GM23338 (cell line): ENCODE data around the gene OR52L1. TPM values are rescaled to one million over a fixed set of nuclear protein-coding genes. Genes with fewer than 3 reads are reported as not detected.

Experiments
- ATAC-seq: fragments of 200-7000 bp; cut with Tn5 transposase; 3 replicates; pipeline ENCODE4 v1.9.1; 2020
- DNase-seq: peaks from one replicate; pipeline ENCODE4 v3.0.0-alpha.2; 2015; ENCODE audit warnings: low spot score
- H2AFZ ChIP-seq: fragments of 200-600 bp; sonication (generic); 2 replicates; pipeline ENCODE4 v1.8.0; 2016; ENCODE audit warnings: antibody characterized with exemption, mild to moderate bottlenecking, moderate library complexity
- H3F3A ChIP-seq: fragments of 200-600 bp; sonication (generic); replicated peaks from 2 replicates; pipeline ENCODE4 v1.8.0; 2017; ENCODE audit warnings: antibody characterized with exemption, mixed run types, low read depth
- H3K27ac ChIP-seq: fragments of 200-600 bp; sonication (generic); 2 replicates; pipeline ENCODE4 v1.6.1; 2016; ENCODE audit warnings: low read depth
- H3K27me3 ChIP-seq: fragments of 200-600 bp; sonication (generic); 2 replicates; pipeline ENCODE4 v1.8.0; 2016; ENCODE audit warnings: mild to moderate bottlenecking, mixed run types, moderate library complexity; ENCODE audit not compliant: insufficient read depth
- H3K36me3 ChIP-seq: fragments of 200-600 bp; sonication (generic); 2 replicates; pipeline ENCODE4 v1.8.0; 2016; ENCODE audit warnings: mild to moderate bottlenecking; ENCODE audit not compliant: insufficient read depth
- H3K4me1 ChIP-seq: fragments of 200-600 bp; sonication (generic); 2 replicates; pipeline ENCODE4 v1.8.0; 2016; ENCODE audit warnings: mild to moderate bottlenecking, moderate library complexity; ENCODE audit not compliant: insufficient read depth
- H3K4me2 ChIP-seq: fragments of 200-600 bp; sonication (generic); 2 replicates; pipeline ENCODE4 v1.7.1; 2017; ENCODE audit warnings: mixed run types
- H3K4me3 ChIP-seq: fragments of 200-600 bp; sonication (generic); 2 replicates; pipeline ENCODE4 v1.6.1; 2016; ENCODE audit warnings: mixed run types
- H3K79me2 ChIP-seq: fragments of 200-600 bp; sonication (generic); replicated peaks from 2 replicates; pipeline ENCODE4 v1.8.0; 2017; ENCODE audit warnings: mild to moderate bottlenecking; ENCODE audit not compliant: insufficient read depth
- H3K9me2 ChIP-seq: fragments of 200-600 bp; sonication (generic); 2 replicates; pipeline ENCODE4 v1.8.0; 2017; ENCODE audit not compliant: insufficient read depth
- H4K20me1 ChIP-seq: fragments of 200-600 bp; sonication (generic); replicated peaks from 2 replicates; pipeline ENCODE4 v1.8.0; 2017; ENCODE audit warnings: mild to moderate bottlenecking; ENCODE audit not compliant: insufficient read depth
- H3K27ac Mint-ChIP-seq: 2 replicates; pipeline ENCODE4 v1.8.0; 2020; ENCODE audit warnings: inconsistent platforms, mild to moderate bottlenecking, moderate library complexity, mixed read lengths
- H3K27me3 Mint-ChIP-seq: 3 replicates; pipeline ENCODE4 v1.8.0; 2022; ENCODE audit warnings: low read depth, mild to moderate bottlenecking, moderate library complexity, mixed read lengths, inconsistent platforms; ENCODE audit not compliant: insufficient read depth, poor library complexity
- H3K36me3 Mint-ChIP-seq: 3 replicates; pipeline ENCODE4 v1.8.0; 2021; ENCODE audit warnings: low read depth, mild to moderate bottlenecking, inconsistent platforms, moderate library complexity, mixed read lengths
- H3K4me1 Mint-ChIP-seq: 3 replicates; pipeline ENCODE4 v1.8.0; 2020; ENCODE audit warnings: mild to moderate bottlenecking, inconsistent platforms, mixed read lengths
- H3K4me3 Mint-ChIP-seq: 3 replicates; pipeline ENCODE4 v1.8.0; 2021; ENCODE audit warnings: moderate library complexity, mild to moderate bottlenecking, inconsistent platforms, mixed read lengths
- H3K9me3 Mint-ChIP-seq: 3 replicates; pipeline ENCODE4 v1.8.0; 2020; ENCODE audit warnings: moderate library complexity, mild to moderate bottlenecking, inconsistent platforms, mixed read lengths
- CREB1 ChIP-seq: fragments of 250-450 bp; sonication (Bioruptor Pico); IDR thresholded peaks from 2 replicates; pipeline ENCODE4 v1.5.0; 2020; ENCODE audit warnings: low read depth, mild to moderate bottlenecking, moderate library complexity
- CTCF ChIP-seq, 2 experiments: fragments of 200-600 bp in 1 of 2; sonication (generic) in 1 of 2; conservative IDR thresholded peaks; 2 replicates each; pipeline versions ENCODE4 v1.5.1 to v1.6.1; 2016 to 2017; ENCODE audit warnings: antibody characterized with exemption in 2 of 2, low read depth in 2 of 2, mild to moderate bottlenecking in 2 of 2, moderate library complexity in 1 of 2
- ETS1 ChIP-seq: IDR thresholded peaks from 2 replicates; pipeline ENCODE4 v1.6.1; 2016; ENCODE audit warnings: antibody characterized with exemption
- EZH2 ChIP-seq: fragments of 200-600 bp; sonication (generic); IDR thresholded peaks from one replicate; pipeline ENCODE4 v1.8.0; 2017; ENCODE audit warnings: antibody characterized with exemption, mild to moderate bottlenecking, low read depth; ENCODE audit not compliant: unreplicated experiment
- EZH2phosphoT487 ChIP-seq: fragments of 200-600 bp; sonication (generic); IDR thresholded peaks from one replicate; pipeline ENCODE4 v1.8.1; 2018; ENCODE audit warnings: antibody characterized with exemption; ENCODE audit not compliant: unreplicated experiment
- JUNB ChIP-seq: IDR thresholded peaks from one replicate; pipeline ENCODE4 v1.6.1; 2016; ENCODE audit warnings: antibody characterized with exemption; ENCODE audit not compliant: unreplicated experiment
- NANOG ChIP-seq: IDR thresholded peaks from 2 replicates; pipeline ENCODE4 v1.6.1; 2016; ENCODE audit warnings: antibody characterized with exemption, borderline replicate concordance
- POLR2AphosphoS5 ChIP-seq: IDR thresholded peaks from 2 replicates; pipeline ENCODE4 v1.6.1; 2016; ENCODE audit warnings: antibody characterized with exemption, low read depth
- REST ChIP-seq: IDR thresholded peaks from one replicate; pipeline ENCODE4 v1.6.1; 2018; ENCODE audit warnings: antibody characterized with exemption; ENCODE audit not compliant: unreplicated experiment
- STAT1 ChIP-seq: IDR thresholded peaks from one replicate; pipeline ENCODE4 v1.6.1; 2016; ENCODE audit warnings: antibody characterized with exemption; ENCODE audit not compliant: unreplicated experiment
- ZNF114 ChIP-seq: fragments of 250-450 bp; sonication (Bioruptor Pico); IDR thresholded peaks from 2 replicates; pipeline ENCODE4 v1.5.0; 2020; ENCODE audit warnings: mild to moderate bottlenecking, moderate library complexity
- ZNF331 ChIP-seq: fragments of 250-450 bp; sonication (Bioruptor Pico); IDR thresholded peaks from 2 replicates; pipeline ENCODE4 v1.5.0; 2020; ENCODE audit warnings: low read depth, mild to moderate bottlenecking, moderate library complexity
- polyA plus RNA-seq: library from polyadenylated mRNA; unstranded; fragments of >200 nt; fragmentation: Nextera tagmentation; extraction: Ambion mirVana; gene quantifications from 2 replicates; pipeline ENCODE4 v1.2.1, GENCODE V29; 2016
- total RNA-seq: library from RNA; depleted of rRNA; stranded (reverse); fragments of >200 nt; shearing (Covaris generic); gene quantifications from 2 replicates; pipeline ENCODE4 v1.2.3, GENCODE V29; 2014
- TF ChIP-seq, protein P1 (sequence below): fragments of 250-450 bp; sonication (Bioruptor Pico); IDR thresholded peaks from 2 replicates; pipeline ENCODE4 v1.5.0; 2020; ENCODE audit warnings: mild to moderate bottlenecking, moderate library complexity

OR52L1 gene
- total and polyA plus RNA-seq, 2 experiments from 2014 or later: 0.17 TPM; not detected in 1

DNA sequence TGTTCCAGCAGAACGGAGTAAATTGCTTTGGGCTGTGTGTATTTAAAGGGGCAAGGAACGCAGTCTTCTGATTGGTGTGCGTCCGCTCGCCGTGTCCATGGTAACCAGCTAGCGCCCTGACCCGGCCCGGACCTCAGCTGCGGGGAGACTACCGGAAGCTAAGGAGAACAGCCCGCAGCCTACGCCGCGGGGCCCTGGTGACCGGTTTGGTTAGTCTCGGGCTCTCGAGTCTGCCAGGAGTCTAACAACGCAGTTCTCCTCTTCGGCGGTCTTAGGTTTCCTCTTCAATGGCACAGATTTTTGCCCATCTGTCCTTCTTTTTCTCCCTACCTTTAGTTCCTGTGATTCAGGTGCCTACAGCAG is 48.2 kb downstream of the OR52L1 start:
- no peaks in the 10 kb centered on the region for H3K79me2 ChIP-seq
- no peak for ATAC-seq
- DNase-seq: peak; percentile 6
- peaks cover 1% of the 10 kb centered on the region for H3K27me3 Mint-ChIP-seq
- no peak overlapping the region for H3K4me2 ChIP-seq
- no peak overlapping the region for H2AFZ ChIP-seq
- H3K9me3 Mint-ChIP-seq: peaks cover 32% of the 10 kb centered on the region
- no peaks in the 10 kb centered on the region for H3K36me3 ChIP-seq
- H3F3A ChIP-seq: no peaks in the 10 kb centered on the region
- no peak overlapping the region for H3K27ac Mint-ChIP-seq
- no peak overlapping the region for H3K4me3 Mint-ChIP-seq
- no peaks in the 10 kb centered on the region; the same call in 2 of the 3 replicates for H3K4me1 Mint-ChIP-seq
- no peak overlapping the region for H3K27ac ChIP-seq
- peaks cover 13% of the 10 kb centered on the region for H3K36me3 Mint-ChIP-seq
- no peak overlapping the region for H3K4me3 ChIP-seq
- H4K20me1 ChIP-seq: no peaks in the 10 kb centered on the region
- H3K9me2 ChIP-seq: no peaks in the 10 kb centered on the region
- H3K27me3 ChIP-seq: no peaks in the 10 kb centered on the region
- no peak for TF ChIP-seq EZH2phosphoT487
- no peak for TF ChIP-seq JUNB
- TF ChIP-seq CREB1 (CRISPR knock-in tag): no peak
- TF ChIP-seq, protein P1, sequence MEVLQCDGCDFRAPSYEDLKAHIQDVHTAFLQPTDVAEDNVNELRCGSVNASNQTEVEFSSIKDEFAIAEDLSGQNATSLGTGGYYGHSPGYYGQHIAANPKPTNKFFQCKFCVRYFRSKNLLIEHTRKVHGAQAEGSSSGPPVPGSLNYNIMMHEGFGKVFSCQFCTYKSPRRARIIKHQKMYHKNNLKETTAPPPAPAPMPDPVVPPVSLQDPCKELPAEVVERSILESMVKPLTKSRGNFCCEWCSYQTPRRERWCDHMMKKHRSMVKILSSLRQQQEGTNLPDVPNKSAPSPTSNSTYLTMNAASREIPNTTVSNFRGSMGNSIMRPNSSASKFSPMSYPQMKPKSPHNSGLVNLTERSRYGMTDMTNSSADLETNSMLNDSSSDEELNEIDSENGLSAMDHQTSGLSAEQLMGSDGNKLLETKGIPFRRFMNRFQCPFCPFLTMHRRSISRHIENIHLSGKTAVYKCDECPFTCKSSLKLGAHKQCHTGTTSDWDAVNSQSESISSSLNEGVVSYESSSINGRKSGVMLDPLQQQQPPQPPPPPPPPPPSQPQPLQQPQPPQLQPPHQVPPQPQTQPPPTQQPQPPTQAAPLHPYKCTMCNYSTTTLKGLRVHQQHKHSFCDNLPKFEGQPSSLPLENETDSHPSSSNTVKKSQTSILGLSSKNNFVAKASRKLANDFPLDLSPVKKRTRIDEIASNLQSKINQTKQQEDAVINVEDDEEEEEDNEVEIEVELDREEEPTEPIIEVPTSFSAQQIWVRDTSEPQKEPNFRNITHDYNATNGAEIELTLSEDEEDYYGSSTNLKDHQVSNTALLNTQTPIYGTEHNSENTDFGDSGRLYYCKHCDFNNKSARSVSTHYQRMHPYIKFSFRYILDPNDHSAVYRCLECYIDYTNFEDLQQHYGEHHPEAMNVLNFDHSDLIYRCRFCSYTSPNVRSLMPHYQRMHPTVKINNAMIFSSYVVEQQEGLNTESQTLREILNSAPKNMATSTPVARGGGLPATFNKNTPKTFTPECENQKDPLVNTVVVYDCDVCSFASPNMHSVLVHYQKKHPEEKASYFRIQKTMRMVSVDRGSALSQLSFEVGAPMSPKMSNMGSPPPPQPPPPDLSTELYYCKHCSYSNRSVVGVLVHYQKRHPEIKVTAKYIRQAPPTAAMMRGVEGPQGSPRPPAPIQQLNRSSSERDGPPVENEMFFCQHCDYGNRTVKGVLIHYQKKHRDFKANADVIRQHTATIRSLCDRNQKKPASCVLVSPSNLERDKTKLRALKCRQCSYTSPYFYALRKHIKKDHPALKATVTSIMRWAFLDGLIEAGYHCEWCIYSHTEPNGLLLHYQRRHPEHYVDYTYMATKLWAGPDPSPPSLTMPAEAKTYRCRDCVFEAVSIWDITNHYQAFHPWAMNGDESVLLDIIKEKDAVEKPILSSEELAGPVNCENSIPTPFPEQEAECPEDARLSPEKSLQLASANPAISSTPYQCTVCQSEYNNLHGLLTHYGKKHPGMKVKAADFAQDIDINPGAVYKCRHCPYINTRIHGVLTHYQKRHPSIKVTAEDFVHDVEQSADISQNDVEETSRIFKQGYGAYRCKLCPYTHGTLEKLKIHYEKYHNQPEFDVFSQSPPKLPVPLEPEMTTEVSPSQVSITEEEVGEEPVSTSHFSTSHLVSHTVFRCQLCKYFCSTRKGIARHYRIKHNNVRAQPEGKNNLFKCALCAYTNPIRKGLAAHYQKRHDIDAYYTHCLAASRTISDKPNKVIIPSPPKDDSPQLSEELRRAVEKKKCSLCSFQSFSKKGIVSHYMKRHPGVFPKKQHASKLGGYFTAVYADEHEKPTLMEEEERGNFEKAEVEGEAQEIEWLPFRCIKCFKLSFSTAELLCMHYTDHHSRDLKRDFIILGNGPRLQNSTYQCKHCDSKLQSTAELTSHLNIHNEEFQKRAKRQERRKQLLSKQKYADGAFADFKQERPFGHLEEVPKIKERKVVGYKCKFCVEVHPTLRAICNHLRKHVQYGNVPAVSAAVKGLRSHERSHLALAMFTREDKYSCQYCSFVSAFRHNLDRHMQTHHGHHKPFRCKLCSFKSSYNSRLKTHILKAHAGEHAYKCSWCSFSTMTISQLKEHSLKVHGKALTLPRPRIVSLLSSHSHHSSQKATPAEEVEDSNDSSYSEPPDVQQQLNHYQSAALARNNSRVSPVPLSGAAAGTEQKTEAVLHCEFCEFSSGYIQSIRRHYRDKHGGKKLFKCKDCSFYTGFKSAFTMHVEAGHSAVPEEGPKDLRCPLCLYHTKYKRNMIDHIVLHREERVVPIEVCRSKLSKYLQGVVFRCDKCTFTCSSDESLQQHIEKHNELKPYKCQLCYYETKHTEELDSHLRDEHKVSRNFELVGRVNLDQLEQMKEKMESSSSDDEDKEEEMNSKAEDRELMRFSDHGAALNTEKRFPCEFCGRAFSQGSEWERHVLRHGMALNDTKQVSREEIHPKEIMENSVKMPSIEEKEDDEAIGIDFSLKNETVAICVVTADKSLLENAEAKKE: no peak
- no peak for TF ChIP-seq NANOG
- TF ChIP-seq REST: no peak
- no peak for TF ChIP-seq EZH2
- no peak for TF ChIP-seq POLR2AphosphoS5
- no peak for TF ChIP-seq ETS1
- TF ChIP-seq STAT1: no peak
- TF ChIP-seq CTCF (conservative IDR thresholded peaks at IDR 0.05; ENCODE audit: low read depth in 2 of 2): no peak
- TF ChIP-seq ZNF331: no peak
- no peak for TF ChIP-seq ZNF114 (CRISPR knock-in tag)
- H3K4me1 ChIP-seq: no peaks in the 10 kb centered on the region
